ENCODE measurements around the gene BCL7B.
A peak's percentile ranks its signal among the peaks of the same experiment; 100 is the strongest.
"Not testable (repeated sequence)": the region's sequence is repeated elsewhere in the genome, so short reads cannot be mapped to it uniquely, and the experiment has no call there.

BCL7B gene

GRCh38 chr7:73570977-73571376 lies 13.5 kb upstream of the BCL7B start:
- no peak for DNase-seq

- no peak for DNase-seq
These were observed 13.0 kb upstream of the BCL7B start for GRCh38 chr7:73570521-73570920.

GRCh38 chr7:73569042-73569608 lies 11.6 kb upstream of the BCL7B start:
- no peak for DNase-seq

- DNase-seq = no peak
These were observed 10.6 kb upstream of the BCL7B start for GRCh38 chr7:73567846-73568685.

- no peak for DNase-seq
These were observed 9.7 kb upstream of the BCL7B start for GRCh38 chr7:73567140-73567539.

- not testable (repeated sequence) for DNase-seq
These were observed 8.9 kb upstream of the BCL7B start for GRCh38 chr7:73566431-73566830.

- DNase-seq = no peak
These were observed 8.3 kb upstream of the BCL7B start for GRCh38 chr7:73565675-73566340.

GRCh38 chr7:73560109-73560835 lies 2.8 kb upstream of the BCL7B start:
- no peak for DNase-seq

GRCh38 chr7:73557108-73557396 lies 438 bp downstream of the BCL7B start:
- peak; percentile 91 for DNase-seq

GRCh38 chr7:73556208-73557107 lies 1.0 kb downstream of the BCL7B start:
- no peak for DNase-seq

GRCh38 chr7:73555411-73555982 lies 2.0 kb downstream of the BCL7B start:
- DNase-seq = no peak

GRCh38 chr7:73550093-73550492 lies 7.4 kb downstream of the BCL7B start:
- DNase-seq = not testable (repeated sequence)

- no peak for DNase-seq
These were observed 8.3 kb downstream of the BCL7B start for GRCh38 chr7:73549176-73549575.

- no peak for DNase-seq
These were observed 9.6 kb downstream of the BCL7B start for GRCh38 chr7:73547841-73548240.

GRCh38 chr7:73544678-73545077 lies 12.8 kb downstream of the BCL7B start:
- DNase-seq = no peak

- DNase-seq = no peak
These were observed 15.8 kb downstream of the BCL7B start for GRCh38 chr7:73541722-73542121.

- no peak for DNase-seq
These were observed 17.8 kb downstream of the BCL7B start for GRCh38 chr7:73539709-73540108.

- DNase-seq = not testable (repeated sequence)
These were observed 19.0 kb downstream of the BCL7B start for GRCh38 chr7:73538510-73538909.

- DNase-seq = no peak
These were observed 20.4 kb downstream of the BCL7B start for GRCh38 chr7:73537051-73537450.

GRCh38 chr7:73536479-73536878 lies 21.0 kb downstream of the BCL7B start:
- DNase-seq = no peak

GRCh38 chr7:73535918-73536317 lies 21.6 kb downstream of the BCL7B start:
- not testable (repeated sequence) for DNase-seq

GRCh38 chr7:73533742-73534141 lies 23.7 kb downstream of the BCL7B start:
- DNase-seq = no peak

All from activated naive CD4-positive, alpha-beta T cell treated with Interleukin-2 at 50 U/mL for 16 hours (primary cell).